ENCODE data around the gene IGSF21.

GRCh38 chr1:18243503-18244175 lies 136.0 kb downstream of the IGSF21 start:
- no peak for TF ChIP-seq TEAD4 (IDR thresholded peaks at IDR 0.05)
- TF ChIP-seq RAD21 (IDR thresholded peaks at IDR 0.05; ENCODE audit: low read depth): no peak
- no peak for TF ChIP-seq FOXM1 (IDR thresholded peaks at IDR 0.05; ENCODE audit: borderline replicate concordance, low read depth)
- TF ChIP-seq EGR1 (IDR thresholded peaks at IDR 0.05): no peak
- TF ChIP-seq TAF1 (IDR thresholded peaks at IDR 0.05; ENCODE audit: low read depth): no peak
- TF ChIP-seq NFIC (IDR thresholded peaks at IDR 0.05): no peak
- TF ChIP-seq EP300 (IDR thresholded peaks at IDR 0.05; ENCODE audit: borderline replicate concordance): no peak
- no peak for TF ChIP-seq USF1 (IDR thresholded peaks at IDR 0.05)
- TF ChIP-seq REST (IDR thresholded peaks at IDR 0.05; ENCODE audit: low read depth): no peak
- TF ChIP-seq TCF12 (IDR thresholded peaks at IDR 0.05; ENCODE audit: low read depth): no peak
- TF ChIP-seq MAX (IDR thresholded peaks at IDR 0.05): no peak

All from Ishikawa (cell line).